SK-N-MC (cell line): ENCODE results near the gene ADH6.

ENCODE experiments used
- EZH2 ChIP-seq: fragments of 200-600 bp; sonication (generic); IDR thresholded peaks from one replicate; pipeline ENCODE4 v1.6.1; 2017; ENCODE audit warnings: antibody characterized with exemption
- POLR2AphosphoS5 ChIP-seq: IDR thresholded peaks from 2 replicates; pipeline ENCODE4 v1.6.1; 2012; ENCODE audit warnings: mild to moderate bottlenecking, low read depth, low read length, borderline replicate concordance

- TF ChIP-seq POLR2AphosphoS5 (no peak), EZH2 (no peak)
Measured at GRCh38 chr4:99159699-99160098, 59.3 kb downstream of the ADH6 start.
